IMR-90 (cell line): Measurements from ENCODE around the gene INO80. TPM values are rescaled to one million over a fixed set of nuclear protein-coding genes. Genes with fewer than 3 reads are reported as not detected.

ENCODE experiments used
- ATAC-seq: fragments of 200-7000 bp; cut with Tn5 transposase; 2 replicates; pipeline ENCODE4 v1.9.1; 2020; ENCODE audit warnings: low read depth, mild to moderate bottlenecking, moderate library complexity
- BruUV-seq: library from RNA; stranded (reverse); fragments of 400-500 nt; replicated peaks from 2 replicates; lab custom pipeline; 2021; lab: Mats Ljungman, UMichigan
- CTCF ChIA-PET: fragments of 300-600 bp; formaldehyde crosslinking; extraction: SDS; loops from one replicate; lab custom pipeline; 2021; ENCODE audit warnings: antibody characterized with exemption; lab: Yijun Ruan, JAX
- POLR2A ChIA-PET: fragments of 300-600 bp; sonication (Branson Sonifier 250); formaldehyde crosslinking; loops from one replicate; lab custom pipeline; 2022; ENCODE audit warnings: antibody characterized with exemption; ENCODE audit not compliant: unreplicated experiment; lab: Charles Lee
- DNase-seq: peaks from one replicate; pipeline ENCODE4 v3.0.0; 2013
- H2AFZ ChIP-seq: replicated peaks from 2 replicates; pipeline ENCODE3; 2013; ENCODE audit warnings: low read length, mild to moderate bottlenecking; ENCODE audit not compliant: poor library complexity
- H2AK5ac ChIP-seq: 2 replicates; pipeline ENCODE4 v1.6.1; 2013; ENCODE audit warnings: low read depth, low read length, inconsistent platforms
- H2AK9ac ChIP-seq: replicated peaks from 2 replicates; pipeline ENCODE3; 2013; ENCODE audit warnings: mild to moderate bottlenecking, low read depth, low read length, moderate library complexity; ENCODE audit not compliant: poor library complexity
- H2BK120ac ChIP-seq: 2 replicates; pipeline ENCODE4 v1.6.1; 2013; ENCODE audit warnings: low read depth, low read length, inconsistent platforms
- H2BK15ac ChIP-seq: 3 replicates; pipeline ENCODE4 v1.6.1; 2013; ENCODE audit warnings: low read depth, low read length, inconsistent platforms
- H2BK20ac ChIP-seq: 2 replicates; pipeline ENCODE4 v1.6.1; 2013; ENCODE audit warnings: low read depth, mild to moderate bottlenecking, inconsistent platforms, low read length, moderate library complexity
- H2BK5ac ChIP-seq: 2 replicates; pipeline ENCODE4 v1.6.1; 2013; ENCODE audit warnings: mild to moderate bottlenecking, low read depth, low read length, inconsistent platforms; ENCODE audit not compliant: poor library complexity, severe bottlenecking
- H3K14ac ChIP-seq: replicated peaks from 2 replicates; pipeline ENCODE4 v1.6.1; 2013; ENCODE audit warnings: low read depth, low read length, inconsistent platforms
- H3K18ac ChIP-seq: 2 replicates; pipeline ENCODE4 v1.6.1; 2013; ENCODE audit warnings: low read depth, low read length, control low read depth
- H3K23ac ChIP-seq: 2 replicates; pipeline ENCODE4 v1.6.1; 2013; ENCODE audit warnings: low read depth, low read length, inconsistent platforms
- H3K27ac ChIP-seq: 2 replicates; pipeline ENCODE4 v1.5.1; 2013; ENCODE audit warnings: mild to moderate bottlenecking, control low read depth, low read length; ENCODE audit not compliant: insufficient read depth
- H3K27me3 ChIP-seq: 2 replicates; pipeline ENCODE4 v1.6.1; 2013; ENCODE audit warnings: low read length; ENCODE audit not compliant: control insufficient read depth, insufficient read depth
- H3K36me3 ChIP-seq: 2 replicates; pipeline ENCODE4 v1.6.1; 2013; ENCODE audit warnings: low read length, mixed read lengths; ENCODE audit not compliant: control insufficient read depth, insufficient read depth
- H3K4ac ChIP-seq: 2 replicates; pipeline ENCODE4 v1.6.1; 2013; ENCODE audit warnings: low read depth, low read length, inconsistent platforms
- H3K4me1 ChIP-seq: 2 replicates; pipeline ENCODE4 v1.6.1; 2013; ENCODE audit warnings: low read length, mixed read lengths; ENCODE audit not compliant: control insufficient read depth, insufficient read depth
- H3K4me2 ChIP-seq: 2 replicates; pipeline ENCODE4 v1.6.1; 2013; ENCODE audit warnings: low read depth, mild to moderate bottlenecking, control low read depth, low read length, moderate library complexity
- H3K4me3 ChIP-seq: 2 replicates; pipeline ENCODE4 v1.5.1; 2013; ENCODE audit warnings: low read depth, mild to moderate bottlenecking, control low read depth, low read length, moderate library complexity; ENCODE audit not compliant: insufficient read depth
- H3K56ac ChIP-seq: 2 replicates; pipeline ENCODE4 v1.6.1; 2013; ENCODE audit warnings: low read length, inconsistent platforms; ENCODE audit not compliant: insufficient read depth; ENCODE audit errors: extremely low read depth
- H3K79me1 ChIP-seq, 2 experiments: 2 replicates each; pipeline ENCODE4 v1.6.1; 2013; ENCODE audit warnings: low read length in 2 of 2, inconsistent platforms in 1 of 2, low read depth in 1 of 2
- H3K9ac ChIP-seq: 2 replicates; pipeline ENCODE4 v1.6.1; 2013; ENCODE audit warnings: low read depth, low read length, control low read depth
- H3K9me1 ChIP-seq: 2 replicates; pipeline ENCODE4 v1.6.1; 2013; ENCODE audit warnings: low read length, inconsistent platforms; ENCODE audit not compliant: insufficient read depth
- H3K9me3 ChIP-seq: 2 replicates; pipeline ENCODE4 v1.6.1; 2013; ENCODE audit warnings: low read length; ENCODE audit not compliant: control insufficient read depth, insufficient read depth
- H4K20me1 ChIP-seq: 2 replicates; pipeline ENCODE4 v1.6.1; 2013; ENCODE audit warnings: low read length, inconsistent platforms; ENCODE audit not compliant: insufficient read depth
- H4K5ac ChIP-seq: 2 replicates; pipeline ENCODE4 v1.6.1; 2013; ENCODE audit warnings: mild to moderate bottlenecking, low read depth, low read length, control low read depth
- H4K8ac ChIP-seq, 2 experiments: 2 replicates each; pipeline ENCODE4 v1.6.1; 2013; ENCODE audit warnings: low read depth in 2 of 2, low read length in 2 of 2, control low read depth in 1 of 2, inconsistent platforms in 1 of 2
- H4K91ac ChIP-seq: 2 replicates; pipeline ENCODE4 v1.6.1; 2013; ENCODE audit warnings: low read depth, low read length, inconsistent platforms; ENCODE audit not compliant: insufficient read depth
- CEBPB ChIP-seq: IDR thresholded peaks from 2 replicates; pipeline ENCODE4 v1.6.1; 2012; ENCODE audit warnings: low read depth, low read length, improper control_type of control experiment
- MAFK ChIP-seq: IDR thresholded peaks from 2 replicates; pipeline ENCODE4 v1.6.1; 2012; ENCODE audit warnings: low read depth, low read length, improper control_type of control experiment
- MAZ ChIP-seq: IDR thresholded peaks from 2 replicates; pipeline ENCODE4 v1.6.1; 2012; ENCODE audit warnings: low read depth, mild to moderate bottlenecking, low read length, improper control_type of control experiment, moderate library complexity, borderline replicate concordance
- NFE2L2 ChIP-seq: fragments of 150-350 bp; IDR thresholded peaks from 2 replicates; pipeline ENCODE4 v1.6.1; 2016; ENCODE audit warnings: low read depth, mild to moderate bottlenecking, low read length
- POLR2A ChIP-seq: IDR thresholded peaks from 2 replicates; pipeline ENCODE4 v1.6.1; 2012; ENCODE audit warnings: mild to moderate bottlenecking, low read depth, low read length
- RAD21 ChIP-seq: IDR thresholded peaks from 2 replicates; pipeline ENCODE4 v1.6.1; 2012; ENCODE audit warnings: low read length, improper control_type of control experiment
- RFX5 ChIP-seq: IDR thresholded peaks from 2 replicates; pipeline ENCODE4 v1.8.0; 2012; ENCODE audit warnings: low read depth, mild to moderate bottlenecking, low read length, moderate library complexity
- USF2 ChIP-seq: fragments of 150-350 bp; IDR thresholded peaks from 2 replicates; pipeline ENCODE4 v1.6.1; 2017; ENCODE audit warnings: mild to moderate bottlenecking, antibody characterized with exemption, low read length, low read depth
- WGBS, 2 experiments: methylation state at CpG; one replicate each; pipeline versions ENCODE4 v1.1.5 to v1.1.7; 2013; ENCODE audit warnings: missing lambda C conversion rate in 2 of 2; ENCODE audit not compliant: insufficient read length in 1 of 2; ENCODE audit errors: extremely low coverage in 2 of 2; 5-methylcytosine and 5-hydroxymethylcytosine counted together
- dilution Hi-C: fragments of 300-500 bp; cut with HindIII; formaldehyde crosslinking; loops from one replicate; pipeline ENCODE4 v1.14.3; 2018; ENCODE audit warnings: low sequenced_read_pairs; ENCODE audit not compliant: unreplicated experiment
- in situ Hi-C: fragments of 300-500 bp; cut with MboI; formaldehyde crosslinking; loops from 3 replicates; pipeline ENCODE4 v1.14.3; 2019; ENCODE audit warnings: low sequenced_read_pairs, inconsistent platforms, mixed read lengths
- intact Hi-C: fragments of 100-400 bp; cut with micrococcal nuclease; formaldehyde crosslinking; loops from 2 replicates; pipeline ENCODE4 v1.10.0; 2022
- polyA plus RNA-seq, 3 experiments: library from polyadenylated mRNA; depleted of rRNA; stranded (reverse); fragments of >200 nt; gene quantifications; 2 replicates each; pipeline ENCODE4 v1.2.3, GENCODE V29; 2012; ENCODE audit warnings: low replicate concordance in 1 of 3
- total RNA-seq: library from RNA; depleted of rRNA; stranded (reverse); fragments of >200 nt; gene quantifications from 2 replicates; pipeline ENCODE4 v1.2.3, GENCODE V29; 2012
- TF ChIP-seq, protein P1 (sequence below): fragments of 150-350 bp; IDR thresholded peaks from 2 replicates; pipeline ENCODE4 v1.6.1; 2016; ENCODE audit warnings: low read depth, mild to moderate bottlenecking, low read length, moderate library complexity, borderline replicate concordance
- TF ChIP-seq, protein P2 (sequence below): conservative IDR thresholded peaks from 2 replicates; pipeline ENCODE4 v1.5.1; 2012; ENCODE audit warnings: mild to moderate bottlenecking, low read depth, low read length, improper control_type of control experiment

The INO80 gene
- total and polyA plus RNA-seq, 2 of the 4 experiments (the other 2 are of a cell fraction): 6.0 to 13.3 TPM

GRCh38 chr15:41055706-41056105 lies 60.4 kb downstream of the INO80 start:
- no peak overlapping the region for H3K4ac ChIP-seq
- no peaks in the 10 kb centered on the region for H3K4me1 ChIP-seq
- H2BK5ac ChIP-seq: no peak overlapping the region
- no peak overlapping the region for H4K5ac ChIP-seq
- no peak overlapping the region for H2BK20ac ChIP-seq
- dilution Hi-C loops (no loop called here), intact Hi-C loops (no loop called here), in situ Hi-C loops (no loop called here)
- peaks cover 0 to 5% of the 10 kb centered on the region in 2 experiments; a peak in 1 of 4 replicates for H3K79me1 ChIP-seq
- H2AK5ac ChIP-seq: no peak overlapping the region
- BruUV-seq: no TSS peak
- ATAC-seq (no peak), DNase-seq (no peak)
- no peak overlapping the region for H2BK120ac ChIP-seq
- no peaks in the 10 kb centered on the region for H3K27me3 ChIP-seq
- no CpG with 5 or more reads among the region's 2 CpGs for WGBS, 2 experiments
- H3K4me3 ChIP-seq: no peak overlapping the region
- H3K9me1 ChIP-seq: no peaks in the 10 kb centered on the region
- no peak overlapping the region for H2AFZ ChIP-seq
- H3K4me2 ChIP-seq: no peak overlapping the region
- no peak overlapping the region for H2AK9ac ChIP-seq
- H4K20me1 ChIP-seq: no peaks in the 10 kb centered on the region
- H3K56ac ChIP-seq: no peak overlapping the region
- H2BK15ac ChIP-seq: no peak overlapping the region
- TF ChIP-seq CEBPB: no peak
- TF ChIP-seq USF2: no peak
- TF ChIP-seq, protein P1, sequence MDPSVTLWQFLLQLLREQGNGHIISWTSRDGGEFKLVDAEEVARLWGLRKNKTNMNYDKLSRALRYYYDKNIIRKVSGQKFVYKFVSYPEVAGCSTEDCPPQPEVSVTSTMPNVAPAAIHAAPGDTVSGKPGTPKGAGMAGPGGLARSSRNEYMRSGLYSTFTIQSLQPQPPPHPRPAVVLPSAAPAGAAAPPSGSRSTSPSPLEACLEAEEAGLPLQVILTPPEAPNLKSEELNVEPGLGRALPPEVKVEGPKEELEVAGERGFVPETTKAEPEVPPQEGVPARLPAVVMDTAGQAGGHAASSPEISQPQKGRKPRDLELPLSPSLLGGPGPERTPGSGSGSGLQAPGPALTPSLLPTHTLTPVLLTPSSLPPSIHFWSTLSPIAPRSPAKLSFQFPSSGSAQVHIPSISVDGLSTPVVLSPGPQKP: no peak
- TF ChIP-seq, protein P2, sequence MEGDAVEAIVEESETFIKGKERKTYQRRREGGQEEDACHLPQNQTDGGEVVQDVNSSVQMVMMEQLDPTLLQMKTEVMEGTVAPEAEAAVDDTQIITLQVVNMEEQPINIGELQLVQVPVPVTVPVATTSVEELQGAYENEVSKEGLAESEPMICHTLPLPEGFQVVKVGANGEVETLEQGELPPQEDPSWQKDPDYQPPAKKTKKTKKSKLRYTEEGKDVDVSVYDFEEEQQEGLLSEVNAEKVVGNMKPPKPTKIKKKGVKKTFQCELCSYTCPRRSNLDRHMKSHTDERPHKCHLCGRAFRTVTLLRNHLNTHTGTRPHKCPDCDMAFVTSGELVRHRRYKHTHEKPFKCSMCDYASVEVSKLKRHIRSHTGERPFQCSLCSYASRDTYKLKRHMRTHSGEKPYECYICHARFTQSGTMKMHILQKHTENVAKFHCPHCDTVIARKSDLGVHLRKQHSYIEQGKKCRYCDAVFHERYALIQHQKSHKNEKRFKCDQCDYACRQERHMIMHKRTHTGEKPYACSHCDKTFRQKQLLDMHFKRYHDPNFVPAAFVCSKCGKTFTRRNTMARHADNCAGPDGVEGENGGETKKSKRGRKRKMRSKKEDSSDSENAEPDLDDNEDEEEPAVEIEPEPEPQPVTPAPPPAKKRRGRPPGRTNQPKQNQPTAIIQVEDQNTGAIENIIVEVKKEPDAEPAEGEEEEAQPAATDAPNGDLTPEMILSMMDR: no peak
- no peak for TF ChIP-seq MAFK
- no peak for TF ChIP-seq NFE2L2
- no peak for TF ChIP-seq POLR2A
- no peak for TF ChIP-seq RFX5
- no peak for TF ChIP-seq RAD21
- no peak for TF ChIP-seq MAZ
- ChIA-PET POLR2A (no interaction called here), CTCF (no interaction called here)
- peaks cover 38% of the 10 kb centered on the region for H3K36me3 ChIP-seq
- H3K9ac ChIP-seq: no peak overlapping the region
- H3K14ac ChIP-seq: no peak overlapping the region
- no peaks in the 10 kb centered on the region for H3K9me3 ChIP-seq
- no peak overlapping the region for H3K23ac ChIP-seq
- H4K8ac ChIP-seq: no peak overlapping the region
- H3K18ac ChIP-seq: no peak overlapping the region
- no peak overlapping the region for H4K91ac ChIP-seq
- H3K27ac ChIP-seq: no peak overlapping the region
